C4-2B (cell line): ENCODE measurements around the gene CNTRL.

Source experiments
- H3K27ac ChIP-seq: fragments of 450-650 bp; 2 replicates; pipeline ENCODE4 v1.5.1; 2017
- CTCF ChIP-seq: fragments of 450-650 bp; conservative IDR thresholded peaks from 2 replicates; pipeline ENCODE4 v1.5.1; 2017; ENCODE audit warnings: mild to moderate bottlenecking
- ZFX ChIP-seq: fragments of 450-650 bp; IDR thresholded peaks from 2 replicates; pipeline ENCODE4 v1.6.1; 2017

Gene CNTRL

DNA sequence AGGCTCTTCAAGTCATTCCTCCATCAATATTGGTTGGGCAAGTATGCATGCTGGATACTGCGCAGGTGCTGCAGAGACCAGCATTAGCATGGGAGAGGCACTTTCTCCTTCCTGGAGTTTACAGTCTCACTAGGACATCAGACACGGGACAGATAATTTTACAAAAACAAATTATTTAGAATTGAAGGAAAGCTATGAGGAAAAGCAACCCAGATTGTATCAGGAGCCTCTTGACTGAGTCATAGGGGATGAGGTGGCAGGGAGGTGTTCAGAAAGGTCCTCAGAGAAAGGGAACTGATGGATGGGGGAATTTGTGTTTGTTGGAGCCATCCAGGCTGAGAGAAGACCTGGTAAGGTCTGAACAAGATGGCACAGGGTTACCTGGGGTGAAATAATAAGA, 151.4 kb downstream of the CNTRL start:
- TF ChIP-seq CTCF, result no peak
- no peak for TF ChIP-seq ZFX
- no peak overlapping the region for H3K27ac ChIP-seq
